A549 treated with ZK216348 at 1 μM for 4 hours (cell line): Measurements from ENCODE around the gene TEX30. TPM values are rescaled to one million over a fixed set of nuclear protein-coding genes. Genes with fewer than 3 reads are reported as not detected.

Source experiments
- total RNA-seq: library from RNA; stranded (reverse); fragments of 200-300 nt; extraction: Qiagen RNA extraction; gene quantifications from 5 replicates; pipeline ENCODE4 v1.2.3, GENCODE V29; 2022; ENCODE audit warnings: low read depth

Gene TEX30
- 8.5 to 15.1 TPM (median 13.8 TPM) in 5 replicates for total RNA-seq

GRCh38 chr13:102773441-102774213 is at the start of gene TEX30:
TEX30 (minus strand) TSS chr13:102773786; CDS start chr13:102770026, 3,760 bp downstream.

GRCh38 chr13:102798581-102799425 is 25.2 kb upstream of the TEX30 start, which contains the start of the genes BIVM and POGLUT2:
BIVM (plus strand) TSS chr13:102799119; CDS start chr13:102807268, 8,149 bp downstream.
POGLUT2 (minus strand) TSS chr13:102798976; CDS start chr13:102798670, 306 bp downstream.

Other genes starting within 250 kb of the TEX30 start
- 10.8 to 18.7 TPM (median 16.8 TPM) in 5 replicates for gene TPP2, start 176.8 kb downstream of the TEX30 start, total RNA-seq
- gene METTL21C, start 78.7 kb downstream of the TEX30 start, total RNA-seq: not detected in 5 replicates
- gene POGLUT2, start 25.2 kb upstream of the TEX30 start, total RNA-seq: 4.9 to 7.3 TPM (median 7.1 TPM) in 5 replicates
- gene BIVM, start 25.3 kb upstream of the TEX30 start, total RNA-seq: 1.7 to 5.1 TPM (median 4.6 TPM) in 5 replicates
- gene ERCC5, start 72.2 kb upstream of the TEX30 start, total RNA-seq: 16.6 to 21.8 TPM (median 17.9 TPM) in 5 replicates